Measurements from ENCODE around the gene MYOD1. TPM values are rescaled to one million over a fixed set of nuclear protein-coding genes. Genes with fewer than 3 reads are reported as not detected.

The MYOD1 gene
- total and polyA plus RNA-seq, 8 donors = not detected

DNA sequence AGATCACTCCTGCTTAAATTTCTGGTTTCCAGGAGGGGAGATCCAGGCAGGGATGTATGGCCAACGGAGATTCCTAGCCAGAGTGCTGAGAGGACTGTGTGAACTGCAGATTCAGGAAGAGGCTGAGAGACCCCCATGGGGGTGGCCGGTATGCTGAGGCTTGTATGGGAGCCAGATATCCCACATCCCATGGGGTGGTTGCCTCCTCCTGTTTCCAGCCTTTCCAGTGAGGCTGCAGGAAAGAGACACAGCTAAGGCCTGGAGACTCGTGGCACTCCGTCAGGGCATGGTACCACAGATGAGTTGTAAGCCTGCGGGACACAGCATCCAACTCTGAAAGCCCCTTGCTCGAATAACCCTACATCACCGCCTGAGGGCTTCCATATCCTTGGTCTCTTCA, 1.4 kb upstream of the MYOD1 start:
- WGBS, 2 donors = 37 to 48% methylated on average over 7 of the region's 7 CpGs
- Histone ChIP-seq H3K36me3 (no peaks in the 10 kb centered on the region), H3K9me3 (no peaks in the 10 kb centered on the region), H3K27ac (no peak overlapping the region), H3K27me3 (peaks cover 0 to 28% (median 13%) of the 10 kb centered on the region in 4 donors), H3K4me3 (no peak overlapping the region), H3K4me1 (no peaks in the 10 kb centered on the region)
- FAIRE-seq (no peak), DNase-seq (no peak), ATAC-seq (no peak)
- intact Hi-C loops (cut with DNase I) = no loop called here
- TF ChIP-seq, protein P1, sequence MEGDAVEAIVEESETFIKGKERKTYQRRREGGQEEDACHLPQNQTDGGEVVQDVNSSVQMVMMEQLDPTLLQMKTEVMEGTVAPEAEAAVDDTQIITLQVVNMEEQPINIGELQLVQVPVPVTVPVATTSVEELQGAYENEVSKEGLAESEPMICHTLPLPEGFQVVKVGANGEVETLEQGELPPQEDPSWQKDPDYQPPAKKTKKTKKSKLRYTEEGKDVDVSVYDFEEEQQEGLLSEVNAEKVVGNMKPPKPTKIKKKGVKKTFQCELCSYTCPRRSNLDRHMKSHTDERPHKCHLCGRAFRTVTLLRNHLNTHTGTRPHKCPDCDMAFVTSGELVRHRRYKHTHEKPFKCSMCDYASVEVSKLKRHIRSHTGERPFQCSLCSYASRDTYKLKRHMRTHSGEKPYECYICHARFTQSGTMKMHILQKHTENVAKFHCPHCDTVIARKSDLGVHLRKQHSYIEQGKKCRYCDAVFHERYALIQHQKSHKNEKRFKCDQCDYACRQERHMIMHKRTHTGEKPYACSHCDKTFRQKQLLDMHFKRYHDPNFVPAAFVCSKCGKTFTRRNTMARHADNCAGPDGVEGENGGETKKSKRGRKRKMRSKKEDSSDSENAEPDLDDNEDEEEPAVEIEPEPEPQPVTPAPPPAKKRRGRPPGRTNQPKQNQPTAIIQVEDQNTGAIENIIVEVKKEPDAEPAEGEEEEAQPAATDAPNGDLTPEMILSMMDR (IDR thresholded peaks at IDR 0.05) = no peak

DNA sequence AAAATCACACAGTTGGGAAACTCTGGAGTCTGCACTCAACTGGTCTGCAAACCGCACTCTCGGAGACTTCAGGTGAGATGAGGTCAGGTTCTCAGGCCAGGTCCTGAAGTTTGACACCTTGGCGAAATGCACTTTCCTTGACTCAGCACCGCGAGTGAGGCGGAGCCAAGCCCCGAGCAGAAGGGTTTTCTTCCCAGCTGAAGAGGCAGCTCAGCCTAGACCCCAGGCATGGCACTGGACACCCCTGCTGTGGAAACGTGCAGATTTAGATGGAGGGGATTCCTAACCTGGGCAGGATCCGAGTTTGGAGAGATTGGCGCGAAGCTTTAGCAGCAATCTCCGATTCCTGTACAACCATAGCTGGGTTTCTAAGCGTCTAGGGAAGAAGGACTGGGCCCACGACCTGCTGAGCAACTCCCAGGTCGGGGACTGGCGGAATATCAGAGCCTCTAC, 835 bp upstream of the MYOD1 start:
- Histone ChIP-seq H3K9me3 (no peaks in the 10 kb centered on the region), H3K27me3 (peaks cover 0 to 28% (median 13%) of the 10 kb centered on the region in 4 donors), H3K4me1 (no peaks in the 10 kb centered on the region), H3K27ac (no peak overlapping the region), H3K36me3 (no peaks in the 10 kb centered on the region), H3K4me3 (no peak overlapping the region)
- ATAC-seq = no peak
- DNase-seq = no peak
- 6 to 11% methylated on average over 16 of the region's 16 CpGs for WGBS, 2 donors
- TF ChIP-seq, protein P1 (IDR thresholded peaks at IDR 0.05) = no peak
- intact Hi-C loops (cut with DNase I) = no loop called here
- no peak for FAIRE-seq

DNA sequence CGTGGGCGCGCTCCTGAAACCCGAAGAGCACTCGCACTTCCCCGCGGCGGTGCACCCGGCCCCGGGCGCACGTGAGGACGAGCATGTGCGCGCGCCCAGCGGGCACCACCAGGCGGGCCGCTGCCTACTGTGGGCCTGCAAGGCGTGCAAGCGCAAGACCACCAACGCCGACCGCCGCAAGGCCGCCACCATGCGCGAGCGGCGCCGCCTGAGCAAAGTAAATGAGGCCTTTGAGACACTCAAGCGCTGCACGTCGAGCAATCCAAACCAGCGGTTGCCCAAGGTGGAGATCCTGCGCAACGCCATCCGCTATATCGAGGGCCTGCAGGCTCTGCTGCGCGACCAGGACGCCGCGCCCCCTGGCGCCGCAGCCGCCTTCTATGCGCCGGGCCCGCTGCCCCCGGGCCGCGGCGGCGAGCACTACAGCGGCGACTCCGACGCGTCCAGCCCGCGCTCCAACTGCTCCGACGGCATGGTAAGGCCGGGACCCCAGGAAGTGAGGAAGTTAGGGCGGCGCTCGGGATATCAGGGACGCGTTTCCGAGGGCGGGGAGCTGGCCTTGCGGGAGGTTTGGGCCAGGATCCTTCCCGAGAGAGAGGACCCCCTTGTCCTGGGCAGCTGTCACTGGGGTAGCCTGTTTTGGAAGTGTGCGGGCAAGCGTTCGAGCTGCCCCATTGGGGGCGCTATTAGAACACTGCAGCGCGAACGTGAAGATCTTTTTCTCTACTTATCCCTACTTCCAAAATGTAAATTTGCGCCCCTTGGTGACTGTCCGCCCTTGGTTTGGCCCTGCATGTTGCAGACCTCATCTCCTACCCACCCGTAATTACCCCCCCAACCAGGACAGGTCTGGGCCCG, 796 bp downstream of the MYOD1 start:
- peak in 1 of 4 donors; percentile 43 for ATAC-seq
- intact Hi-C loops (cut with DNase I) = no loop called here
- DNase-seq = peak in 1 of 6 donors; percentile 55
- no peaks in the 10 kb centered on the region for H3K4me1 ChIP-seq
- peaks cover 0 to 28% (median 13%) of the 10 kb centered on the region in 4 donors for H3K27me3 ChIP-seq
- no peak overlapping the region for H3K27ac ChIP-seq
- H3K4me3 ChIP-seq = no peak overlapping the region
- 4% methylated on average over 85 of the region's 85 CpGs for WGBS, 2 donors
- FAIRE-seq = no peak
- H3K36me3 ChIP-seq = no peaks in the 10 kb centered on the region
- no peaks in the 10 kb centered on the region for H3K9me3 ChIP-seq
- TF ChIP-seq, protein P1 (IDR thresholded peaks at IDR 0.05) = no peak

DNA sequence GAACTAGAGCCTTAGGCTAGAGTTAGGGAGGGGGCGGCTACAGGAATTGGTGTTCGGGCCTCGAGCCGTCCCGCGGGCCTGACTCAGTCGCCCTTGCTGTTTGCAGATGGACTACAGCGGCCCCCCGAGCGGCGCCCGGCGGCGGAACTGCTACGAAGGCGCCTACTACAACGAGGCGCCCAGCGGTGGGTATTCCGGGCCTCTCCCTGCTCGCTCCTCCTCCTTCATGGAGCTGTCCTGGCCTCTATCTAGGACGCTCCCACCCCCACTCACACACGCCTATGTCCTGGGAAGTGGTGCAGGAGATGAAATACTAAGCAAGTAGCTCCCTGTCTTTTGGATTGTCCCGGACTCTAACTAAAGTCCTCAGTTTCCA, 1.4 kb downstream of the MYOD1 start:
- Histone ChIP-seq H3K27ac (no peak overlapping the region), H3K4me3 (no peak overlapping the region), H3K36me3 (no peaks in the 10 kb centered on the region), H3K4me1 (no peaks in the 10 kb centered on the region), H3K9me3 (no peaks in the 10 kb centered on the region), H3K27me3 (peaks cover 0 to 28% (median 13%) of the 10 kb centered on the region in 4 donors)
- 3 to 5% methylated on average over 23 to 24 of the region's 24 CpGs for WGBS, 2 donors
- no peak for FAIRE-seq
- ATAC-seq = peak in 1 of 4 donors; percentile 41
- peak in 1 of 6 donors; percentile 51 for DNase-seq
- TF ChIP-seq, protein P1 (IDR thresholded peaks at IDR 0.05) = no peak
- intact Hi-C loops (cut with DNase I) = no loop called here
